ENCODE data around the gene FUZ.
A peak's percentile ranks its signal among the peaks of the same experiment; 100 is the strongest.

FUZ gene

GRCh38 chr19:49774969-49775368 is 38.1 kb downstream of the FUZ start:
- DNase-seq, result no peak

GRCh38 chr19:49773663-49774350 is 39.3 kb downstream of the FUZ start:
- no peak for DNase-seq

DNA sequence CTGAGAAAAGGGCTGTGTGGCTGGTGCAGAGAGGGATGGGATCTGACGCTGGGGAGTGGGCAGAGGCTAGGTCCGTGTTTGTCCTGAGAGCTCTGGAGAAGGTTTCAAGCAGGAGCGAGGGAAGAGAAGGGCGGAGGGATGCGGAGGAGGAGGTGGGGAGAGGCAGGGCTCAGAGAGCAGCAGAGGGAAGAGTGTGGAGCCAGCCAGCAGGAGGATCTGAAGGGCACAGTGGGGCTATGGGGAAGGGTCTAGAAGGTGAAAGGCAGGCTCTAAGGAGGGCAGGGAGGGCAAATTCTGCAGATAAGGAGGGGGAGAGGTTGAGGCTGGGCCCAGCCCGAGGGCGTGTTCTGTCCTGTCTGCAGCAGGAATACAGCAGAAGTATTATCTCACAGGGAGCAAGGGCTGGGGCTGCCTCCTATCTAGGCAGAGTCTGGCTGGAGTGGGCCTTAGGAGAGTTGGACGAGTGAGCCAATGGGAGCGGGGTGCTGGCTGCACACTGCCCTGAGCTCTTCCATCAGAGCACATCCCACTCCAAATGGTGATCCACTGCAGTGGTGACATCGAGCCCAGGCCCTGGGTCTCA is 40.2 kb downstream of the FUZ start:
- DNase-seq, result no peak

DNA sequence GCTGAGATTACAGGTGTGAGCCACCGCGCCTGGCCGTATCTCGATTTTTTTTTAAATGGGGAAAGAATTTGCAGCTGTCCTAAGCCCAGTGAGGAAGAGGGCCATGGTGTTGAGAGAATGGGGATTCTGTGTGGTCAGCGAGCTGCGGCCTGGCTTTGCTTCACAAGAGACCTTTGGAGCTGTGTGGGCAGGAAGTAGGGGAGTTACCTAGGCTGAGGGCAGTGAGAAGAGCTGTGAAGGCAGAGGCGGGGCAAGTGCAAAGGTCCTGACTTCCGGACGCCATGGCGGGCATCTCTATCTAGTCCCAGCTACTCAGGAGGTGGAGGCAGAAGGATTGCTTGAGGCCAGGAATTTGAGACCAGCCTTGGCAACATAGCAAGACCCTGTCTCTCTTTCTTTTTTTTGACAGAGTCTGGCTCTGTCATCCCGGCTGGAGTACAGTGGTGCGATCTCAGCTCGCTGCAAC is 41.4 kb downstream of the FUZ start:
- DNase-seq, result no peak

DNA sequence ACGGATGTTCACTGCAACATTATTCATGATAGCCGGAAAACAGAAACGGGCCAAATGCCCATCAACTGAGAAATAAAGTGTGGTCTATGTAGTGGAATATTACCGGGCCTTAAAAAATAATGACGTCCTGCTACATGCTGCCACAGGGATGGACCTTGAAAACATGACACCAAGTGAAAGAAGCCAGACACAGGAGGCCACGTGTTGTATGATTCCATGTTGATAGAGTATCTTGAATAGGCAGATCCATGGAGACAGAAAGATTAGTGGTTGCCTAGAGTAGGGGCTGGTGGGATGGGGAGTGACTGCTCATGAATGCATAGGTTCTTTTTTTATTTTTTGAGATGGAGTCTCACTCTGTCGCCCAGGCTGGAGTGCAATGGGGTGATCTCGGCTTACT is 42.6 kb downstream of the FUZ start:
- no peak for DNase-seq

DNA sequence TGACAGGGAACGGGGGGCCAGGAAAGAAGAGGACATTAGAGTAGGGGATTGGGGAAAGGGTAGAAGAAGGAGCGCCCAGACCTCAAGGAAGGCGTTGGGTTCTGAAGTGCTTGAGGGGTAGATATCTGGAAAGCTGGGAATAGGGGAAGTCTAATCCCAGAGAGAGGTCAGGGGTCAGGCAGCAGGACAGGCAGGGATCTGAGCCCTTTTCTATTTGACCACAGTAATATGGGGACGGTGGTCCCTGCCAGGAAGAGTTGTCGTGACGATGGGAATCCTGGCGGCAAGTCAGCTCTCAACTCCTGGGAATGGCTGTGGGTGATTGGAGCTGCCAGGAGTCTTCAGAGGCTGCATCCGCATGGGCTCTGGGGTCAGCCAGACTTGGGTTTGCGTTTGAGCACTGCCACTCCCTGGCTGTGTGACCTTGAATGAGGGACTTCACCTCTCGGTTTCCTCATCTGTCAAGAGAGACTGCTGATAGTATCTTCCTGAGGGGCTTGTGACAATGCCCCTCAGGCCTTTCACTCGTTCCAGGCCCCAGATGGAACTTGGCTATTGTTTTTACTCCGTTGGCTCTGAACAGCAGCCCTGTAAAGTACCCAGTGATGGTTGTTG is 45.0 kb downstream of the FUZ start:
- no peak for DNase-seq

- DNase-seq, result no peak
These were observed 45.7 kb downstream of the FUZ start for GRCh38 chr19:49767381-49767780.

DNA sequence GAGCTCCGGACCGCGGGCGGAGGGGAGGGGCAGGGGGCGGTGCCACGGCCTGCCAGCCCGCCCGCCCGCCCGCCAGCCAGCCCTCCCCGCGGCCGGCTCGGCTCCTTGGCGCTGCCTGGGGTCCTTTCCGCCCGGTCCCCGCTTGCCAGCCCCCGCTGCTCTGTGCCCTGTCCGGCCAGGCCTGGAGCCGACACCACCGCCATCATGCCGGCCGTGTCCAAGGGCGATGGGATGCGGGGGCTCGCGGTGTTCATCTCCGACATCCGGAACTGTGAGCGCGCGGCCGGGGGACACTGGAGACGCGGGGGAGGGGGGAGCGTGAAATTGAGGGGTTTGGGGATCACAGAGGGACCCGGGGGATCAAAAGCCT is 46.2 kb downstream of the FUZ start, which contains the start of gene AP2A1:
TSS of gene AP2A1 (plus strand) at position 72 of the 370 bp plus-strand sequence. CDS start at position 205, 133 bp downstream.
- no peak for DNase-seq

DNA sequence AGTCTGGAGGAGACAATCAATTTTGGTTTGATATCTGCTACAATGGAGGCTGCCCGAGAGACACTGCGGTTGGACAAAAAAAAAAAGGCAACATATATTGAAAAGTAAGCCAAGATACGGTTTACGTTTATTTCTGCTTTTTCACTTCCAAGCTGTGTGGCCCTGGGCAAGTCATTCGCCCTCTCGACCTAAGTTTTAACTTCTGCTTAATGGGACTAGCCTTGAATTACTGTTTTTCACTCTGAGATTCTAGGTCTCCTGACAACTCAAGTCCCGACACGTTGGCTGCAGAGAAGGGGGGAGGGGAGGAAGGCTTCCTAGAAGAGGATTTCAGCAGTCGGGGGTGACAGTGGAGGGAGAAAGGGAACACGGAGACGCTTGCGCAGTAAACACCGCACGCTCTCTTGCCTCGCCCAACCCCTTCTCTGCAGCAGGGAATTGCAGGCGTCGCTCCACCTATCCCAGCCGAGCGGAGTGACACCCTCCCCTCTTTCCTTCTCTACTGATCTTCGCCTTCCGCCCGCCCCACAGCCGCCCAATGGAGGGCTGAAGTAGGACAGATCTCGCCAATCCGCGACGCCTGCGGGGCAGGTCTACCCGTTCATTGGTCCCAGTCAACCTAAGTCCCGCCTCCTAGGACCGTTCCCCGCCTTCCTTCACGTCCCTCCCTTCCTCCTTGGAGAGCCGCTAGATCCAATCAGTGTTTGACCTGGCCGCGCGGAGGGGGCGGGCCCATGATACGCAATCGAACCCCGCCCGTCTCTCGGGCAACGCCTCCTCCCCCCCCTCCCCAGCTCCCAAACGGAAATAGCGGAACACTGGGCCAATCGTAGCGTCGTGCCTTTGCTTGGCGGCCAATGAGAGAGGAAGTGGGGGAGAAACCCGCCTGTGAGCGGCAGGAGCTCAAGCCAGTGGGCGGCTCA is 46.8 kb downstream of the FUZ start:
- peak; percentile 99 for DNase-seq

DNA sequence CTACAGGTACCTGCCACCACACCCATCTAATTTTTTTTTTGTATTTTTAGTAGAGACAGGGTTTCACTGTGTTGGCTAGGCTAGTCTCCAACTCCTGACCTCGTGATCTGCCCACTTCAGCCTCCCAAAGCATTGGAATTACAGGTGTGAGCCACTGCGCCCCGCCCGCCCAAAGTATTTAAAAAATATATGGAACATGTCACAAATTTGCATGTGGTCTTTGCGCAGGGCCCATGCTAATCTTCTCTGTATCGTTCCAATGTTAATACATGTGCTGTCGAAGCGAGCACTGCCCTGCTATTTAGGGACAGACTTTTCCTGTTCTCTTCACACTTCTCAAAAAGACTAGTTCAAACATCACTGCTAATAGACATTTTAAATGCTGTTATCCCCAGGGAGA is 48.8 kb downstream of the FUZ start:
- DNase-seq, result no peak

GRCh38 chr19:49763230-49763629 is 49.9 kb downstream of the FUZ start, which contains the start of gene TSKS:
Gene TSKS, minus strand, starts transcription at chr19:49763306. Its CDS starts 59 bp downstream, at chr19:49763247.
- no peak for DNase-seq

DNA sequence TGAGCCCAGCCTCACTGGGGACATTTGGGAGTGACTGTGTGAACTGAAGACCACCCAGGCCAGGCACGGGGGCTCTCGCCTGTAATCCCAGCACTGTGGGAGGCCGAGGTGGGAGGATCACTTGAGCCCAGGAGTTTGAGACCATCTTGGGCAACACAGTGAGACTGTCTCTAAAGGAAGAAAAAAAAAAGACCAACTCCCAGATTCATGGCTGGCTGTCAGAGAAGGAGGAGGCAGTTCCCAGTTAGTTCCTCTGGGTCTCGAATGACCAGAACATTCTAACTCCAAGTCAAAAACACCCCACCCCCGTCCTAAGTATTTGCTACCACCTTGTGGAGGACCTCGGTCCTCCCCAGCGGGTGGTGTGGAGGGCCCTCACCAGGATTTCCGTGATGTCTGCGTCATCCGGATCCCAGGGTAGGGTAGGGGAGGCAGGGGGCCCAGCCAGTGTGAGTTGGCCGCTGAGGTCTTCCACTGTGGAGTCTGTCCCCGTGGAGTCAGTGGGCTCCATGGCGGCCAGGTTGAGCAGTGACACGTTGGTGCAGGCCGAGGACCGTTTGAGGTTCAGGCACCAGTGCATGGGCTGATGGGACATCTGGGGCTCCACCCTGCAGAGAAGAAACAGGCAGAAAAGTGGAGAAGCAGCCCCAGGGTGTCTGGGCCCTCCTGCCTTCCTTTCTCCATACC is 51.3 kb downstream of the FUZ start:
- no peak for DNase-seq

GRCh38 chr19:49761249-49761624 is 51.9 kb downstream of the FUZ start:
- no peak for DNase-seq

DNA sequence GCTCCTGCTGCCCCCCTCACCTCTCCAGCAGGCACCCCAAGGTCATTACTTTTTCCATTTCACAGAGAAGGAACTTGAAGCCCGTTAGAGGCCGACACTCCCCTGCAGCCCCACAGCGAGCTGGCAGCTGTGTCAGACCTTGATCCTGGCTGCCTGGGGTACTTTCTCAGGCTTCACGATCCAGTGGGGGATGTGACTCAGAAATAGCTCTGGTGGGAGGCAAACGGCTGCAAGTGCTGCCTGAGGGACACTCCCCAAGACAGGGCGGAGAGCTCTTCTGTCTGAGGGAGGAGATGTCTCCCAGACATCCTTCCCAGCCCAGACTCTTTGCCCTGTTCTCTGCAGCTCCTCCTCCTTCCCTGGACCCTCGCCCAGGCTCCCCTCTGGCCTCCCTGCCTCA is 54.8 kb downstream of the FUZ start:
- DNase-seq, result no peak

Data from stimulated activated naive CD4-positive, alpha-beta T cell treated with Interleukin-2 at 50 U/mL for 16 hours (primary cell).